BE2C (cell line): Measurements from ENCODE around the gene ENTPD8.

ENCODE experiments used
- DNase-seq: peaks from one replicate; pipeline ENCODE4 v3.0.0-alpha.2; 2020
- H3K27me3 ChIP-seq: fragments of 250-450 bp; sonication (Bioruptor Pico); 2 replicates; pipeline ENCODE4 v1.5.1; 2020; ENCODE audit warnings: mild to moderate bottlenecking
- H3K36me3 ChIP-seq: fragments of 250-450 bp; sonication (Bioruptor Pico); 2 replicates; pipeline ENCODE4 v1.5.1; 2020; ENCODE audit warnings: mild to moderate bottlenecking
- H3K4me1 ChIP-seq: fragments of 250-450 bp; sonication (Bioruptor Pico); 2 replicates; pipeline ENCODE4 v1.5.1; 2020
- H3K4me3 ChIP-seq: 2 replicates; pipeline ENCODE4 v1.5.1; 2011; ENCODE audit warnings: low read depth, low read length
- H3K9me3 ChIP-seq: fragments of 250-450 bp; sonication (Bioruptor Pico); 2 replicates; pipeline ENCODE4 v1.5.1; 2020
- CTCF ChIP-seq: IDR thresholded peaks from 2 replicates; pipeline ENCODE4 v1.5.1; 2012; ENCODE audit warnings: mild to moderate bottlenecking, low read depth, low read length

ENTPD8 gene

GRCh38 chr9:137422604-137423513 is 18.3 kb downstream of the ENTPD8 start, which contains the start of the genes EXD3 and NOXA1:
TSS of gene EXD3 (minus strand) at chr9:137423162. CDS start at chr9:137395357, 27,805 bp downstream.
TSS of gene NOXA1 (plus strand) at chr9:137423393. CDS start at chr9:137423530, 137 bp downstream.
- DNase-seq, result peak; percentile 98
- H3K4me1 ChIP-seq, result peaks cover 10% of the 10 kb centered on the region
- H3K4me3 ChIP-seq, result peak within 1 kb of the TSS; percentile 88

GRCh38 chr9:137421838-137422603 is 19.1 kb downstream of the ENTPD8 start:
- Histone ChIP-seq H3K9me3 (no peaks in the 10 kb centered on the region), H3K36me3 (no peaks in the 10 kb centered on the region), H3K4me1 (peaks cover 10% of the 10 kb centered on the region), H3K4me3 (peak overlapping the region; percentile 88), H3K27me3 (no peaks in the 10 kb centered on the region)
- DNase-seq, result peak; percentile 5
- no peak for TF ChIP-seq CTCF

More at GRCh38 chr9:137422604-137423513, 18.3 kb downstream of the ENTPD8 start, which contains the start of the genes EXD3 and NOXA1:
- Histone ChIP-seq H3K27me3 (no peaks in the 10 kb centered on the region), H3K9me3 (no peaks in the 10 kb centered on the region), H3K36me3 (no peaks in the 10 kb centered on the region)
- peak; percentile 50 for TF ChIP-seq CTCF

GRCh38 chr9:137417161-137418021 is 23.8 kb downstream of the ENTPD8 start:
- H3K27me3 ChIP-seq, result no peaks in the 10 kb centered on the region
- no peak for TF ChIP-seq CTCF
- H3K4me3 ChIP-seq, result no peak overlapping the region
- no peaks in the 10 kb centered on the region for H3K9me3 ChIP-seq
- H3K4me1 ChIP-seq, result no peaks in the 10 kb centered on the region
- peak; percentile 7 for DNase-seq
- no peaks in the 10 kb centered on the region for H3K36me3 ChIP-seq

GRCh38 chr9:137416563-137417151 is 24.5 kb downstream of the ENTPD8 start:
- no peak for TF ChIP-seq CTCF
- Histone ChIP-seq H3K27me3 (no peaks in the 10 kb centered on the region), H3K9me3 (no peaks in the 10 kb centered on the region), H3K4me1 (no peaks in the 10 kb centered on the region), H3K4me3 (no peak overlapping the region), H3K36me3 (no peaks in the 10 kb centered on the region)
- peak; percentile 8 for DNase-seq

- Histone ChIP-seq H3K4me3 (no peak overlapping the region), H3K27me3 (no peaks in the 10 kb centered on the region), H3K9me3 (no peaks in the 10 kb centered on the region), H3K36me3 (no peaks in the 10 kb centered on the region), H3K4me1 (no peaks in the 10 kb centered on the region)
- TF ChIP-seq CTCF, result no peak
- DNase-seq, result peak; percentile 10
Measured at GRCh38 chr9:137416006-137416562, 25.1 kb downstream of the ENTPD8 start.
